ENCODE results near the gene PTDSS2.

PTDSS2 gene

DNA sequence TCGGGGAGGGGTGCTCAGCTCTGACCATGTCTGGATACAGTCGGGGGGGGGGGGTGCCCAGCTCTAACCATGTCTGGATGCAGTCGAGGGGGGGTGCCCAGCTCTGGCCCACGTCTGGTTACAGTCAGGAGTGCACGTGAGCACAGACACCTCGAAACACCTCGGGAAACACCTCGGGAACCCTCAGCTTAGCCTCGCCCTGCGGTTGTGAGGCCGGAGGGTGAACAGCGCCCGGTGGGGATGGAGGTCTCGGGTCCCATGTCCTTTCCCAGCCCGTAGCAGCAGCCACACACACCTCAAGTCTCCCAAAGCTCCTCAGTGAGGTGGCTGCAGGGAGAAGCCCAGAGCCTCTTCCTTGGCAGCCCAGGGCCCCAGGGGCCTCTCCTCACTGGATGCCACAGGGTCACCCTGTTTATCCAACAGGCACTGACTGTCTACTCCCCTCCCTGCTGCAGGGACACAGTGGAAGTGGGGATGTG, 37.4 kb upstream of the PTDSS2 start:
- H4K20me1 ChIP-seq (ENCODE audit: insufficient read depth): no peaks in the 10 kb centered on the region
- H3K27ac ChIP-seq: no peak overlapping the region
- no peak overlapping the region for H3K4me2 ChIP-seq
- TF ChIP-seq, protein P1, sequence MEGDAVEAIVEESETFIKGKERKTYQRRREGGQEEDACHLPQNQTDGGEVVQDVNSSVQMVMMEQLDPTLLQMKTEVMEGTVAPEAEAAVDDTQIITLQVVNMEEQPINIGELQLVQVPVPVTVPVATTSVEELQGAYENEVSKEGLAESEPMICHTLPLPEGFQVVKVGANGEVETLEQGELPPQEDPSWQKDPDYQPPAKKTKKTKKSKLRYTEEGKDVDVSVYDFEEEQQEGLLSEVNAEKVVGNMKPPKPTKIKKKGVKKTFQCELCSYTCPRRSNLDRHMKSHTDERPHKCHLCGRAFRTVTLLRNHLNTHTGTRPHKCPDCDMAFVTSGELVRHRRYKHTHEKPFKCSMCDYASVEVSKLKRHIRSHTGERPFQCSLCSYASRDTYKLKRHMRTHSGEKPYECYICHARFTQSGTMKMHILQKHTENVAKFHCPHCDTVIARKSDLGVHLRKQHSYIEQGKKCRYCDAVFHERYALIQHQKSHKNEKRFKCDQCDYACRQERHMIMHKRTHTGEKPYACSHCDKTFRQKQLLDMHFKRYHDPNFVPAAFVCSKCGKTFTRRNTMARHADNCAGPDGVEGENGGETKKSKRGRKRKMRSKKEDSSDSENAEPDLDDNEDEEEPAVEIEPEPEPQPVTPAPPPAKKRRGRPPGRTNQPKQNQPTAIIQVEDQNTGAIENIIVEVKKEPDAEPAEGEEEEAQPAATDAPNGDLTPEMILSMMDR (conservative IDR thresholded peaks at IDR 0.05; ENCODE audit: low read depth, low read length): no peak
- no peak overlapping the region for H3K4me3 ChIP-seq (IDR thresholded peaks at IDR 0.05; ENCODE audit: insufficient read depth, low read depth, low read length)
- H3K4me1 ChIP-seq (ENCODE audit: low read depth, poor library complexity, severe bottlenecking): no peaks in the 10 kb centered on the region
- H3K27me3 ChIP-seq (ENCODE audit: insufficient read depth, low read depth): peaks cover 48% of the 10 kb centered on the region
- H2AFZ ChIP-seq (ENCODE audit: low read depth): no peak overlapping the region
- H3K79me2 ChIP-seq (ENCODE audit: insufficient read depth, low read depth): no peaks in the 10 kb centered on the region
- H3K9ac ChIP-seq: no peak overlapping the region
- H3K36me3 ChIP-seq (ENCODE audit: insufficient read depth): no peaks in the 10 kb centered on the region

DNA sequence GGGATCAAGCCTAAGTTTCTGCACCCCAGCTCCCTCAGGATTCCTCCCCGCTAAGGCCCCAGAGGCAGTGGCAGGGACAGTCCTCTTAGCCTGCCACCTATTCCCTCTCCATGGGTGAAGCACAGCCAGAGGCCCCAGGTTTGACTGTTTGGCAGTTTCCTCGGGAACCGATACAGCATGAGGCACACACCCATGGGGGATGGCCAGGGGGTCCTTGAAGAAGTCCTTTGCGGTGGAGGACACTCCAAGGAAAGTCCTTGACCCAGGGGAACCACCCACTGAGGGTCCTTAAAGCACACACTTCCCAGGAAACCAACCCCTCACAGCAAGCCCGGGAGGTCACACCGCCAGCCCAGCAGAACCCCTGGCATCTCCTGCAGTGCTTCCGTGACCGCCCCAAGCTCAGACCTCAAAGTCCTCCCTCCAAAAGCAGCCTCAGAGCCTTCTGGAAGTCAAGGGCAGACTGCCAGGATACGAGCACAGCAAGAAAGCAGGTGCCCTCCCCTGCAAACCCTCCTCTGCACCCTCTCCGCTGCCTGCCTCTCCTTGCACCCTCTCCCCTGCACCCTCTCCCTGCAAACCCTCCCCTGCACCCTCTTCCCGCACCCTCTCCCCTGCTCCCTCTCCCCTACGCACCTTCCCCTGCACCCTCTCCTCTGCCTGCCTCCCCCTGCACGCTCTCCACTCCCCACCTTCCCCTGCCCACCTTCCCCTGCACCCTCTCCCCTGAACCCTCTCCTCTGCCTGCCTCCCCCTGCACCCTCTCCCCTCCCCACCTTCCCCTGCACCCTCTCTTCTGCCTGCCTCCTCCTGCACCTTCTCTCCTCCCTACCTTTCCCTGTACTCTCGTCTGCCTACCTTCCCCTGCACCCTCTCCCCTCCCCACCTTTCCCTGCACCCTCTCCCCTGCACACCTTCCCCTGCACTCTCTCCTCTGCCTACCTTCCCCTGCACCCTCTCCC, 36.7 kb upstream of the PTDSS2 start:
- TF ChIP-seq, protein P1 (conservative IDR thresholded peaks at IDR 0.05; ENCODE audit: low read depth, low read length): no peak
- Histone ChIP-seq H3K9ac (no peak overlapping the region), H3K79me2 (ENCODE audit: insufficient read depth, low read depth) (no peaks in the 10 kb centered on the region), H3K4me3 (IDR thresholded peaks at IDR 0.05; ENCODE audit: insufficient read depth, low read depth, low read length) (no peak overlapping the region), H3K27ac (no peak overlapping the region), H4K20me1 (ENCODE audit: insufficient read depth) (no peaks in the 10 kb centered on the region), H3K27me3 (ENCODE audit: insufficient read depth, low read depth) (peaks cover 55% of the 10 kb centered on the region), H2AFZ (ENCODE audit: low read depth) (no peak overlapping the region), H3K36me3 (ENCODE audit: insufficient read depth) (no peaks in the 10 kb centered on the region), H3K4me2 (no peak overlapping the region), H3K4me1 (ENCODE audit: low read depth, poor library complexity, severe bottlenecking) (no peaks in the 10 kb centered on the region)

DNA sequence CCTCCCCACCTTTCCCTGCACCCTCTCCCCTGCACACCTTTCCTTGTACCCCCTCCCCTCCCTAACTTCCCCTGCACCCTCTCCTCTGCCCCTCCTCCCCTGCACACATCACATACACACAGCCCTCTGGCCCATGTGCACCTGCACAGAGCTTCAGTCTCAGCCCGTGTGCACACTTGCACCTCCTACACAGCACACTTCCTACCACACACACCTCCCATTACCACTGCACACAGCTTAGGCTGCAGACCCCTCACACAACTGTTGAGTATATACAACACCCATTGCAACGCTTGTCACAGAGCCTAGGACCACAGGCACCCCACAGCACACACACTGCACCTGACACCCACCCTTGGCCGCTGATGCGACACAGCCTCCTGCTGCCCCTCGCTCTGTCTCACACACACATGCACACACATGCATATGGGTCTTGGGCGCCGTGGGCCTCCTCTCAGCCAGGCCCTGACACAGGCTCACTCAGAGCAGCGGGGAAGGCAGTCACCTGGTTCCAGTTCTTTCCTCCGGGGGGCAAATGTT, 35.7 kb upstream of the PTDSS2 start:
- Histone ChIP-seq H3K79me2 (ENCODE audit: insufficient read depth, low read depth) (no peaks in the 10 kb centered on the region), H3K4me1 (ENCODE audit: low read depth, poor library complexity, severe bottlenecking) (no peaks in the 10 kb centered on the region), H3K9ac (no peak overlapping the region), H3K27me3 (ENCODE audit: insufficient read depth, low read depth) (peaks cover 61% of the 10 kb centered on the region), H3K36me3 (ENCODE audit: insufficient read depth) (no peaks in the 10 kb centered on the region), H4K20me1 (ENCODE audit: insufficient read depth) (no peaks in the 10 kb centered on the region), H3K4me2 (no peak overlapping the region), H2AFZ (ENCODE audit: low read depth) (no peak overlapping the region), H3K27ac (no peak overlapping the region), H3K4me3 (IDR thresholded peaks at IDR 0.05; ENCODE audit: insufficient read depth, low read depth, low read length) (no peak overlapping the region)
- TF ChIP-seq, protein P1 (conservative IDR thresholded peaks at IDR 0.05; ENCODE audit: low read depth, low read length): no peak

DNA sequence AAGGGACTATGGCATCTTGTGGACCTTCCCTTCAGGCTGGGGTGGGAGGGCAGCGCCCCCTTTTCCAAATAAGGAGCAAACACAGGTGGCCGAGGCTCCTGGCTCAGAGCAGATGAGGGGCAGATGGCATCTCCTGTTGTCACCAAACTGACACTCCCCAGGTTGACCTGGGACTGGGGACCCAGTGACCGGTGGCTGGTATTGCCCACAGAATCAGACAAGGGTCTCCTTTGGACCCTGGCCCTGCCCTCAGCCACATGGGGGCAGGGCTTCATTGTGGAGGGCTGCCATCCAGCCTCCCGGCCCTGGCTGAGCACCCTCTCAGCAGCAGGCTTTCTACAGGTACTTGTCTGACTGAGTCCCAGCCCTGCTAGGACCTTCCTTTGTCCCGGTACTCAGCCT, 34.4 kb upstream of the PTDSS2 start:
- no peaks in the 10 kb centered on the region for H3K36me3 ChIP-seq (ENCODE audit: insufficient read depth)
- no peak overlapping the region for H3K9ac ChIP-seq
- no peaks in the 10 kb centered on the region for H3K79me2 ChIP-seq (ENCODE audit: insufficient read depth, low read depth)
- H3K4me1 ChIP-seq (ENCODE audit: low read depth, poor library complexity, severe bottlenecking): no peaks in the 10 kb centered on the region
- H3K4me2 ChIP-seq: no peak overlapping the region
- H2AFZ ChIP-seq (ENCODE audit: low read depth): no peak overlapping the region
- H3K4me3 ChIP-seq (IDR thresholded peaks at IDR 0.05; ENCODE audit: insufficient read depth, low read depth, low read length): no peak overlapping the region
- peaks cover 54% of the 10 kb centered on the region for H3K27me3 ChIP-seq (ENCODE audit: insufficient read depth, low read depth)
- no peaks in the 10 kb centered on the region for H4K20me1 ChIP-seq (ENCODE audit: insufficient read depth)
- H3K27ac ChIP-seq: no peak overlapping the region
- TF ChIP-seq, protein P1 (conservative IDR thresholded peaks at IDR 0.05; ENCODE audit: low read depth, low read length): no peak
